Mesenchymal stem cell (in vitro differentiated cells and primary cell): Measurements from ENCODE around the gene CTAGE8.
"Not testable (repeated sequence)": the region's sequence is repeated elsewhere in the genome, so short reads cannot be mapped to it uniquely, and the experiment has no call there.

Experiments
- DNase-seq: peaks from one replicate; pipeline ENCODE4 v3.0.0-alpha.2; 2013
- H2AFZ ChIP-seq: one replicate; pipeline ENCODE4 v1.6.1; 2013; ENCODE audit warnings: low read depth, mild to moderate bottlenecking, control low read depth, inconsistent platforms, low read length, moderate library complexity
- H2AK5ac ChIP-seq: 2 replicates; pipeline ENCODE4 v1.6.1; 2013; ENCODE audit warnings: low read length, moderate library complexity, mild to moderate bottlenecking, inconsistent platforms; ENCODE audit not compliant: severe bottlenecking
- H2BK120ac ChIP-seq: one replicate; pipeline ENCODE4 v1.6.1; 2013; ENCODE audit warnings: low read depth, mild to moderate bottlenecking, inconsistent platforms, low read length, moderate library complexity
- H2BK12ac ChIP-seq, 2 experiments: one replicate each; pipeline ENCODE4 v1.6.1; 2013; ENCODE audit warnings: inconsistent platforms in 2 of 2, low read length in 2 of 2, mild to moderate bottlenecking in 2 of 2, moderate library complexity in 2 of 2, control low read depth in 1 of 2
- H2BK15ac ChIP-seq: one replicate; pipeline ENCODE4 v1.6.1; 2013; ENCODE audit warnings: mild to moderate bottlenecking, low read depth, inconsistent platforms; ENCODE audit not compliant: poor library complexity, severe bottlenecking
- H2BK5ac ChIP-seq: 2 replicates; pipeline ENCODE4 v1.6.1; 2013; ENCODE audit warnings: low read depth, mild to moderate bottlenecking, low read length, control low read depth, inconsistent platforms; ENCODE audit not compliant: poor library complexity, severe bottlenecking
- H3K14ac ChIP-seq, 2 experiments: one replicate each; pipeline ENCODE4 v1.6.1; 2013; ENCODE audit warnings: inconsistent platforms in 2 of 2, low read length in 2 of 2, control low read depth in 1 of 2, mild to moderate bottlenecking in 1 of 2, moderate library complexity in 1 of 2
- H3K18ac ChIP-seq, 2 experiments: one replicate each; pipeline ENCODE4 v1.6.1; 2013; ENCODE audit warnings: inconsistent platforms in 2 of 2, low read length in 2 of 2, control low read depth in 1 of 2, low read depth in 1 of 2, mild to moderate bottlenecking in 1 of 2
- H3K23ac ChIP-seq, 2 experiments: one replicate each; pipeline ENCODE4 v1.6.1; 2013; ENCODE audit warnings: inconsistent platforms in 2 of 2, low read length in 2 of 2, mild to moderate bottlenecking in 2 of 2, moderate library complexity in 2 of 2, control low read depth in 1 of 2
- H3K27ac ChIP-seq: 2 replicates; pipeline ENCODE4 v1.5.1; 2013; ENCODE audit warnings: mild to moderate bottlenecking, moderate library complexity, low read length, control low read depth, inconsistent platforms; ENCODE audit not compliant: poor library complexity, severe bottlenecking
- H3K27me3 ChIP-seq, 2 experiments: 2 replicates each; pipeline versions ENCODE4 v1.6.1 to v1.7.0; 2013; ENCODE audit warnings: low read length in 2 of 2, mild to moderate bottlenecking in 2 of 2, moderate library complexity in 2 of 2, control low read depth in 1 of 2, inconsistent platforms in 1 of 2; ENCODE audit not compliant: control insufficient read depth in 1 of 2, insufficient read depth in 1 of 2
- H3K36me3 ChIP-seq, 2 experiments: 2 replicates each; pipeline versions ENCODE4 v1.6.1 to v1.7.0; 2013; ENCODE audit warnings: low read length in 2 of 2, control low read depth in 1 of 2, inconsistent platforms in 1 of 2, low read depth in 1 of 2, mild to moderate bottlenecking in 1 of 2; ENCODE audit not compliant: insufficient read depth in 2 of 2, control insufficient read depth in 1 of 2
- H3K4ac ChIP-seq, 2 experiments: one replicate each; pipeline ENCODE4 v1.6.1; 2013; ENCODE audit warnings: inconsistent platforms in 2 of 2, low read length in 2 of 2, mild to moderate bottlenecking in 2 of 2, moderate library complexity in 2 of 2, control low read depth in 1 of 2, low read depth in 1 of 2
- H3K4me1 ChIP-seq: 2 replicates; pipeline ENCODE4 v1.6.1; 2013; ENCODE audit warnings: low read depth, low read length, control low read depth; ENCODE audit not compliant: control insufficient read depth, insufficient read depth
- H3K4me2 ChIP-seq: 2 replicates; pipeline ENCODE4 v1.6.1; 2013; ENCODE audit warnings: low read length, mild to moderate bottlenecking, inconsistent platforms; ENCODE audit not compliant: poor library complexity, severe bottlenecking
- H3K4me3 ChIP-seq, 2 experiments: 2 replicates each; pipeline versions ENCODE4 v1.5.1 to v1.7.0; 2013; ENCODE audit warnings: low read length in 2 of 2, mild to moderate bottlenecking in 2 of 2, control low read depth in 1 of 2, low read depth in 1 of 2; ENCODE audit not compliant: insufficient read depth in 1 of 2
- H3K79me1 ChIP-seq: replicated peaks from 2 replicates; pipeline ENCODE4 v1.6.1; 2013; ENCODE audit warnings: mild to moderate bottlenecking, control low read depth, low read length, inconsistent platforms; ENCODE audit not compliant: poor library complexity, severe bottlenecking
- H3K9ac ChIP-seq: 2 replicates; pipeline ENCODE4 v1.7.0; 2013; ENCODE audit warnings: mild to moderate bottlenecking, low read length, moderate library complexity
- H3K9me3 ChIP-seq: 2 replicates; pipeline ENCODE4 v1.7.0; 2013; ENCODE audit warnings: mild to moderate bottlenecking, low read length; ENCODE audit not compliant: control insufficient read depth
- H4K8ac ChIP-seq: one replicate; pipeline ENCODE4 v1.6.1; 2013; ENCODE audit warnings: inconsistent platforms, mild to moderate bottlenecking, low read length, moderate library complexity
- H4K91ac ChIP-seq: one replicate; pipeline ENCODE4 v1.6.1; 2013; ENCODE audit warnings: mild to moderate bottlenecking, low read length, inconsistent platforms
- WGBS: methylation state at CpG from one replicate; pipeline ENCODE4 v1.1.7; 2013; ENCODE audit warnings: mixed read lengths; 5-methylcytosine and 5-hydroxymethylcytosine counted together

The CTAGE8 gene

DNA sequence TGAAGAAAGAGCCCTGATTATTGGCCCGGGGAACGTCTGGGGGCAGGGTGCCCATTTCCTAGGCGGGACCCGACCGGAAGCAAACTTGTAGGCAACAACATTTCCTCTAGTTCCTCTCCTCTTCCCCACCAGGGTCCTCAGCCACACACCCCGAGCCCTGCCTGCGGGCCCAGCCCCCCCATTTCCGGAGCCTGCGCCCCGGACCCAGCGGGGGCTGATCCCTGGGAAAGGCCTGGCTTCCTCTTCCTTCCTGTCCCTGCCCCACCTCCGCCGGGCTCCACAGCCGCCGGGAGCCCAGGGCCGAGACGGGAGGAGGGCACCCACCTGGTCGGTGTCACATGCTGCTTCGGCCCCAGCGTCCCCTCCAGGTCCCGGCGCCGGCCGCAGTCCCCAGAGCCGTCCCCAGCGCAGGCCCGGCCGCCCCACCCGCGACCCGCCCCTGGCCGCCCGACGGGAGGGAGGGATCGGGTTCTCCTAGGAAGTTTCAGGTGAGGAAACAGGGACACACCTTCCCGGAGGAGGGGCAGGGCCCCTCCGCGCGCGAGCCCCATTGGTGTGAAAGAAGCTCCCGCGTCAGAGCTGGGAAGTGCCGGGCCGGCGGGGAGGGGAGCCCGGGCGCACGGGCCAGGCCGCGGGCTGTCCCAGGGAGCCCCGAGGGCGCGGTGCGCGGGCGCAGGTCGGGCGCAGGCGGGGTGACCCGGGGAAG is 24.9 kb upstream of the CTAGE8 start:
- H2AK5ac ChIP-seq, H3K4ac ChIP-seq, H3K4me1 ChIP-seq, H3K4me3 ChIP-seq, H4K8ac ChIP-seq, H2BK120ac ChIP-seq, DNase-seq, H3K27me3 ChIP-seq, H3K9ac ChIP-seq, H3K36me3 ChIP-seq, H2BK5ac ChIP-seq, H3K4me2 ChIP-seq, H3K14ac ChIP-seq, H4K91ac ChIP-seq, H2BK15ac ChIP-seq, H3K23ac ChIP-seq, H3K18ac ChIP-seq, H3K79me1 ChIP-seq, H2BK12ac ChIP-seq, H2AFZ ChIP-seq, H3K9me3 ChIP-seq, H3K27ac ChIP-seq: not testable (repeated sequence)
- WGBS = no CpG with 5 or more reads among the region's 60 CpGs

DNA sequence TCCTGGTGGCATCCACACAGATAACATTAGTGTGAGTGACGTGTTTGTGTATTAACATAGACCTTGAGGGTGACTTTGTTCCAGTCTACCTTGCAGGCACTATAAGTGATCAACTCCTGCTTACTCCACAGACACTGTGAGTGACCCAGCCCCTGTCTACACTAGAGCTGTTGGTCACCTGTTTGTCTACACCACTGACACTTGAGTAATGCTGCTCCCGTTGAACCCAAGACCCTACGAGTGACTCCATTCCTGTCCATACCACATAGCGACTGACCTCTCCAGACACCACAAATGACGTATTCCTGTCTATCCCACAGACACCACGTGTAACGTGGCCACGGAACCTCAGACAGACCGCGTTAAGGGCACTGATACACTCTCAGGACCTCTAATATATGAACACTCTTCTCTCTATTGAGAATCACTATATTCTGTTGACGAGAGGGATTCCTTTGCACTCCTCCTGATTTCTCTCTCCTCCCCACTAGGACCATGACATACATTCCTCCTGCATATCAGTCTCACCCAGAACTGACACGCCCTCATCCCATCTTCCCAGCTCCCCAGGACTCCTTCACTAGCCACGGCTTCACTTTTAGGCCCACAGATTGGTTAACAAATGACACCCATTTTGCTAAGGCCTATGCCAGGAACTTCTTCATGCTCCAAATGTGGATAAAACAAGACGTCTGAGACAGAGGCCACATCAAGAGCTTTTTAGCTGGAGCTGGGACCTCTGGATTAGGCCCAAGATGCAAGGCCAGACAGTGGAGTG is 23.5 kb upstream of the CTAGE8 start:
- H3K4ac ChIP-seq, H3K9me3 ChIP-seq, H3K79me1 ChIP-seq, H3K23ac ChIP-seq, H3K36me3 ChIP-seq, H3K18ac ChIP-seq, H3K4me2 ChIP-seq, H3K27ac ChIP-seq, H3K4me3 ChIP-seq, H2AFZ ChIP-seq, H2AK5ac ChIP-seq, H4K8ac ChIP-seq, H3K9ac ChIP-seq, H2BK5ac ChIP-seq, H2BK15ac ChIP-seq, DNase-seq, H3K14ac ChIP-seq, H4K91ac ChIP-seq, H2BK12ac ChIP-seq, H2BK120ac ChIP-seq, H3K4me1 ChIP-seq, H3K27me3 ChIP-seq: not testable (repeated sequence)
- WGBS = 95% methylated on average over 3 of the region's 14 CpGs

DNA sequence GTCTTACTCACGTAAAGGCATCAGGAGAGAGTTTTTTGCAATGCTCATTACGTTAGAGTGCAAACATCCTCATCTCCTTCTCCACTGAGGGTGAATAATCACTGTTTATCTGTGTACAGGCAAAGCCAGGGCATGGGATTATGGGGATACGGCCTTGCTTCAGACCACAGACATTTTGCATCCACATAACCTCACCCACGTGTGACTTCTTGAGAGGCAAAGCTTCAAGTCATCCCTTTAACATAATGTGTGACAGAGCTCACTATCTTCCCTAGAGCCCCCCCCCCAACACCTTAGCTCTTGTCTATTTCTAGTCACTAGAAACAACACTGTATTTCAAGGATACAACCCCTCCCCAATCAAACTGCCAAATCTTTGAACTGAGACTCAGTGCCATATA is 22.5 kb upstream of the CTAGE8 start:
- H2BK12ac ChIP-seq, H3K27ac ChIP-seq, H3K79me1 ChIP-seq, H2BK120ac ChIP-seq, H3K23ac ChIP-seq, H3K9me3 ChIP-seq, H2BK5ac ChIP-seq, H3K4me1 ChIP-seq, H3K4ac ChIP-seq, H2AFZ ChIP-seq, H4K91ac ChIP-seq, H3K14ac ChIP-seq, H2AK5ac ChIP-seq, H3K18ac ChIP-seq, H3K9ac ChIP-seq, H3K27me3 ChIP-seq, H3K4me3 ChIP-seq, H4K8ac ChIP-seq, H3K4me2 ChIP-seq, H3K36me3 ChIP-seq, H2BK15ac ChIP-seq: not testable (repeated sequence)
- 49% methylated on average over 2 of the region's 4 CpGs for WGBS
- peak; percentile 3 for DNase-seq

DNA sequence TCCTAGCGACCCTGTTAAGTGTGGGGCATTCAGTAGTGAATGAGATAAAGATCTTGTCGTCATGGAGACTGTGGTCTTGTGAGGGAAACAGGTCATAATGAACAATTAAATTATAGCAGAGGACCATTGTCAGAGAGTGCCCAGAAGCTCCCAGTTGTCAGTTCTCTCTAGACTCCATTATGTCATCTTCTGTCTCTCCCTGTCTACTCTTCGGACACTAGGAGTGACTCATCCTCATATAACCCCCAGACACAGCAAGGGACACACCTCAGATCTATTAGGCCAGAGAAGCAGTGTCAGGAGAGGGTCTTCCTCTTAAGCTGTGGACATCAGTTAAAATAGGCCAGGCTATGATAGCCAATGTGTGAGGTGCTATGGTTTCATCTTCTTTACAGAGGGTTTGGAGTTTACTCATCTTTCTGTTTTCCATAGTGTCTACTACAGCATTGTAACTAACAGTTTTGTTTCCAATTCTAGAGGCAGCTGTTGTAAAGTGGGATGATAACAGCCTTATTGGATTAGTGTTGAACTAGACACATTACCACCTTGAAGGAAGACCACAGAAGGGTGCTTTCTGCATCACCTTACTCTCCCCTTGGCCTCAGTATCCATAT is 18.2 kb upstream of the CTAGE8 start:
- not testable (repeated sequence) for H3K4ac ChIP-seq, H3K14ac ChIP-seq, H3K4me3 ChIP-seq, H3K79me1 ChIP-seq, H3K23ac ChIP-seq, H3K4me1 ChIP-seq, H4K91ac ChIP-seq, H3K4me2 ChIP-seq, H2BK120ac ChIP-seq, H3K27me3 ChIP-seq, H2AK5ac ChIP-seq, H3K27ac ChIP-seq, H2BK12ac ChIP-seq, H3K18ac ChIP-seq, H3K9ac ChIP-seq, H2BK15ac ChIP-seq, H2BK5ac ChIP-seq, H4K8ac ChIP-seq, DNase-seq, H3K9me3 ChIP-seq, H2AFZ ChIP-seq, H3K36me3 ChIP-seq
- WGBS = no CpG with 5 or more reads among the region's 3 CpGs
